BLaER1 treated with 17β-estradiol and CSF1 and Interleukin-3, amounts not matched to agents 10 nM and 100 nM (cell line): ENCODE results near the gene POLA1.

Source experiments
- H3K27ac ChIP-seq, 11 experiments: shearing (Covaris generic); formaldehyde crosslinking; 2 replicates each; pipeline ENCODE4 v1.8.1; 2022
- H3K27me3 ChIP-seq, 11 experiments: shearing (Covaris generic); formaldehyde crosslinking; 2 replicates each; pipeline ENCODE4 v1.8.1; 2022
- H3K36me3 ChIP-seq, 11 experiments: shearing (Covaris generic); formaldehyde crosslinking; 2 replicates each; pipeline ENCODE4 v1.8.1; 2022
- H3K4me1 ChIP-seq, 10 experiments: shearing (Covaris generic); formaldehyde crosslinking; 2 replicates each; pipeline ENCODE4 v1.8.1; 2022
- H3K4me2 ChIP-seq, 11 experiments: shearing (Covaris generic); formaldehyde crosslinking; 2 replicates each; pipeline ENCODE4 v1.8.1; 2022
- H3K4me3 ChIP-seq, 10 experiments: shearing (Covaris generic); formaldehyde crosslinking; 2 replicates each; pipeline ENCODE4 v1.8.1; 2022
- H3K9ac ChIP-seq, 11 experiments: shearing (Covaris generic); formaldehyde crosslinking; 2 replicates each; pipeline ENCODE4 v1.8.1; 2022
- H3K9me3 ChIP-seq, 11 experiments: shearing (Covaris generic); formaldehyde crosslinking; replicated peaks in 1 of 11; 2 replicates each; pipeline ENCODE4 v1.8.1; 2022
- H4K20me1 ChIP-seq, 11 experiments: shearing (Covaris generic); formaldehyde crosslinking; 2 replicates each; pipeline ENCODE4 v1.8.1; 2022
- Cebpa-rat ChIP-seq, 11 experiments: shearing (Covaris generic); IDR thresholded peaks; 2 replicates each; pipeline ENCODE4 v1.8.1; 2022

POLA1 gene

DNA sequence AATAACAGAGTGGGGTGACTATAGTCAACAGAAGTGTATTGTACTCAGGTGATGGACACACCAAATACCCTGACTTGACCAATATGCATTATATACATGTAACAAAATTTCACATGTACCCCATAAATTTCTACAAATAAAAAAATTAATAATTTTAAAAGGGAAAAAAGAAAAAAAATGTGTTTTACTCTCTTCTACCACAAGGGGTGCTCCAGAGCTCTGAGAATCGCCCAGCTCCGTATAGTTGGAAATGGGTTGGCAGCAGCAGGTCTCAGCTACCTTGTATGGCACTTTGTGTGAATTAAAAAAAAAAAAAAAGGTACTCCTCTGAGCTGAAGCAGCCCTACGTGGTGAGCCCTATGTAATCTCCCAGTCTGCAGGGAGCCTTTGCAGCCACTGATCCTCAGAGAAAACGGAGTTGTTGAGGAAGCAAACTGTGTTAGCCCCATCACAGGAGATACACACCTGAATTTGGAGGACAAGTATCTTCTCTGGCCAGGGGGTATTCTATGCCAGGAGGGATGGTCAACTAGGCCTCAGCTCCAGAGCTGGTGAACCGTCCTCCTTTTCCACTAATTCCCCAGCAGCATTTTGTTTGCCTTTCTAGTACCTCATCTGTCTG lies 17.2 kb upstream of the POLA1 start:
- no peak overlapping the region for H3K4me2 ChIP-seq
- H4K20me1 ChIP-seq, result no peaks in the 10 kb centered on the region
- H3K9me3 ChIP-seq, result no peaks in the 10 kb centered on the region
- no peak for TF ChIP-seq Cebpa-rat (IDR thresholded peaks at IDR 0.05)
- no peak overlapping the region for H3K9ac ChIP-seq
- no peaks in the 10 kb centered on the region for H3K36me3 ChIP-seq
- H3K27me3 ChIP-seq, result peaks cover 0 to 3% (median 0%) of the 10 kb centered on the region in 11 experiments; a peak in 1 of 22 replicates
- H3K27ac ChIP-seq, result no peak overlapping the region
- H3K4me1 ChIP-seq, result no peaks in the 10 kb centered on the region
- no peak overlapping the region for H3K4me3 ChIP-seq

DNA sequence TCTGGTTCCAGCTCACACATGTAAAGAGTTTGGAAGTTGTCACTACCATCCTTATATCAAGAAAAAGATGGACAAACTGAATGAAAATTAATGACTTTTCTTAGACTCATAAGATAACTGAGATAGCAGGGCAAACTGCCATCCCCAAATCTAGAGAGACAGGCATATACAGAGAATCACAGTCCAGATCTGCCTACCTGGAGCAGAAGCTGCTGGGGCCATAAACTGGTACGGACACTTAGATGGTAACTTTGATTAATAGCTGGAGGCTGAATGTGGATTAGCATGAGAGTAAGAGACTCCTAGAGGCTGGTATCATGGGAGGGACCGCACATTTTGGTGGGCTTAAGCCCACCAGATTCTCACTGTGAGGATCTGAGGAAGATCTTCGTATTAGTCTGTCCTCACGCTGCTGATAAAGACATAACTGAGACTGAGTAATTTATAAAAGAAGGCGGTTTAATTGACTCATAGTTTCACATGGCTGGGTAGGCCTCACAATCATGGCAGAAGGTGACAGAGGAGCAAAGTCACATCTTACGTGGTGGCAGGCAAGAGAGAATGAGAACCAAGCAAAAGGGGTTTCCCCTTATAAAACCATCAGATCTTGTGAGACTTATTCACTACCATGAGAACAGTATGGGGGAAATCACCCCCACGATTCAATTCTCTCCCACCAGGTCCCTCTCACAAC lies 10.8 kb upstream of the POLA1 start:
- Histone ChIP-seq H3K4me2 (no peak overlapping the region), H3K9ac (no peak overlapping the region)

DNA sequence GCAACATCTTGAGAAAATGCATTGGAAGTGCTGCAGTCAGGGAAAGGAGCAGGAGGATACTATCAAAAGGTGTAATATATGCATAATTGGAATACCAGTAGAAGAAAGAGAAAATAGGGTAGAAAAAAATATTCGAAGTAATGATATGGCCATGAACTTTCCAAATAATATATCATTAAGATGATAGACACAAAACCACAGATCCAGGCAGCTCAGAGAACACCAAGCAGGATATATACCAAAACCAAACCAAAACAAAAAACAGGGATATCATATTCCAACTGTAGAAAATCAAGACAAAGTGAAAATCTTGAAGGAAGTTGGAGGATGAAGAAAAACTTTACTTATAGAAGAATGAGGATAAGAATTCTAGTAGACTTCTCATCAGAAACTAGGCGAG lies 9.7 kb upstream of the POLA1 start:
- no peak overlapping the region for H3K4me2 ChIP-seq
- TF ChIP-seq Cebpa-rat (IDR thresholded peaks at IDR 0.05), result no peak
- no peaks in the 10 kb centered on the region for H3K4me1 ChIP-seq
- no peaks in the 10 kb centered on the region for H3K9me3 ChIP-seq
- H3K27ac ChIP-seq, result no peak overlapping the region
- no peak overlapping the region for H3K4me3 ChIP-seq
- H4K20me1 ChIP-seq, result no peaks in the 10 kb centered on the region
- H3K36me3 ChIP-seq, result no peaks in the 10 kb centered on the region
- peaks cover 0 to 6% (median 0%) of the 10 kb centered on the region in 11 experiments; a peak in 4 of 22 replicates for H3K27me3 ChIP-seq
- H3K9ac ChIP-seq, result no peak overlapping the region

More for the DNA sequence above, 10.8 kb upstream of the POLA1 start:
- Histone ChIP-seq H4K20me1 (no peaks in the 10 kb centered on the region), H3K4me1 (no peaks in the 10 kb centered on the region), H3K27me3 (peaks cover 0 to 6% (median 0%) of the 10 kb centered on the region in 11 experiments; a peak in 4 of 22 replicates), H3K4me3 (no peak overlapping the region), H3K27ac (no peak overlapping the region), H3K9me3 (no peaks in the 10 kb centered on the region), H3K36me3 (no peaks in the 10 kb centered on the region)
- 0 out of 22 replicates have a peak, but pooled peaks of 1 of the 11 experiments have one; percentile 7 for TF ChIP-seq Cebpa-rat (IDR thresholded peaks at IDR 0.05)

DNA sequence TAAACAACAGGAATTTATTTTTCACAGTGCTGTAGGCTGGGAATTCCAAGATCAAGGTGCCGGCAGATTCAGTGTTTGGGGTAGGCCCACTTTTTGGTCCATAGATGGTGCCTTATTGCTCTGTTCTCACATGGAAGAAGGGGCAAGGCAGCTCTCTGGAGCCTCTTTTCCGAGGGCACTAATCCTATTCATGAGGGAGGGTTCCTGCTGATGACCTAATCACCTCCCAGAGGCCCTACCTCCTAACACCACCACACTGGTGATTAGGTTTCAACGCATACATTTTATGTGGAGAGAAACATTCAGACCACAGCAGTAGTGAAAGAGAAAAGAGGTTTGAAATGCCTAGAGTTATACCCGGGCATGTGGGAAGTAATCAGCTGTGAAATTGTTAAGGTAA lies 1.4 kb upstream of the POLA1 start:
- no peak overlapping the region for H3K4me2 ChIP-seq
- H3K4me1 ChIP-seq, result peaks cover 5 to 20% (median 14%) of the 10 kb centered on the region in 10 experiments; a peak in 15 of 20 replicates
- no peak overlapping the region for H3K9ac ChIP-seq
- no peak overlapping the region for H3K4me3 ChIP-seq
- no peaks in the 10 kb centered on the region for H3K9me3 ChIP-seq
- H3K36me3 ChIP-seq, result peaks cover 0 to 11% (median 0%) of the 10 kb centered on the region in 11 experiments; a peak in 2 of 22 replicates
- H3K27me3 ChIP-seq, result peaks cover 0 to 8% (median 0%) of the 10 kb centered on the region in 11 experiments; a peak in 2 of 22 replicates
- H3K27ac ChIP-seq, result no peak overlapping the region
- peaks cover 0 to 27% (median 18%) of the 10 kb centered on the region in 11 experiments; a peak in 14 of 22 replicates for H4K20me1 ChIP-seq
- TF ChIP-seq Cebpa-rat (IDR thresholded peaks at IDR 0.05), result no peak

DNA sequence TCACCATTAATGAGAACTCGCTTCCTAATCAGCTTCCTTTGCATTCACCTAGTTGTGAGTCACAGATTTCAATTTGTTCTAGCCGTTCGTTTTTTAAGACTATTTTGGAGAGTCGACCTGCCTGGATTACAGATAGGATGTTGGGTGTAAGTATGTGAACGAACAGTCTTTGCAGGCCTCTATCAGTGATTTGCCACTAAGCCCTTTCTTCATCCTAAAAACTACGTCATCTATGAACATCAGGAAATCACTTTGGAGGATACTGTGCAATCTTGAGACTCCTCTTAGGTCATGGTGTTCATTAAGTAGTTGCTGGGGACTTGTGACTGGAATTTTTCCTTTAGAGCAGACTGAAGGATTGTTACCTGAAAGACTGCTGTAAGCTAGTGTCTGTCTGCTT lies 1.1 kb downstream of the POLA1 start:
- peaks cover 0 to 49% (median 32%) of the 10 kb centered on the region in 11 experiments; a peak in 14 of 22 replicates for H4K20me1 ChIP-seq
- H3K27me3 ChIP-seq, result peaks cover 0 to 8% (median 0%) of the 10 kb centered on the region in 11 experiments; a peak in 2 of 22 replicates
- H3K4me1 ChIP-seq, result peaks cover 5 to 20% (median 14%) of the 10 kb centered on the region in 10 experiments; a peak in 15 of 20 replicates
- peak overlapping the region; percentile 75 to 87 (median 83); a peak in 21 of 22 replicates for H3K9ac ChIP-seq
- peak overlapping the region; percentile 61 to 79 (median 68) for H3K4me2 ChIP-seq
- peaks cover 0 to 21% (median 6%) of the 10 kb centered on the region in 11 experiments; a peak in 13 of 22 replicates for H3K36me3 ChIP-seq
- peak overlapping the region; percentile 64 to 80 (median 76) for H3K4me3 ChIP-seq
- no peaks in the 10 kb centered on the region for H3K9me3 ChIP-seq
- no peak for TF ChIP-seq Cebpa-rat (IDR thresholded peaks at IDR 0.05)
- peak overlapping the region in 5 of 11 experiments; percentile 76 to 85 (median 82); a peak in 7 of 22 replicates for H3K27ac ChIP-seq

DNA sequence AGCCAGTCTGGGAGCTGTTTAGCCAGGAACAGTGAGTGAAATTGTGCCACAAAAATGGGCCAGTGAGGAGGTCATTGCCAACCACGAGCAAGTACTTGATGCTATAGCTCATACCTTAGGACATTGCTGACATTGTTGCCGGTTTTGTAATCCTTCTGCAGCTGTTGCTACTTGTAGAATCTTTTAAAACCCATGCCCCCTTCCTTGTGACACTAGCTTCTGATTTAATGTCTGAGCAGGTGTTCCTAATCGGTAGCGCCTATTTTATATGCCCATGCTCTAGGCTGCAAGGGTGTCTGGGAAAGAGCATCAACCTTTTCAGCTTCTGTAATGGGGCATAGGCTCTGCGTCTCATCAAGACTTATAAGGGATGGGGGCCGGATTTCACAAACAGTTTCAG lies 2.6 kb downstream of the POLA1 start:
- H3K4me2 ChIP-seq, result peak overlapping the region in 4 of 11 experiments; percentile 65 to 69 (median 67); a peak in 5 of 22 replicates

DNA sequence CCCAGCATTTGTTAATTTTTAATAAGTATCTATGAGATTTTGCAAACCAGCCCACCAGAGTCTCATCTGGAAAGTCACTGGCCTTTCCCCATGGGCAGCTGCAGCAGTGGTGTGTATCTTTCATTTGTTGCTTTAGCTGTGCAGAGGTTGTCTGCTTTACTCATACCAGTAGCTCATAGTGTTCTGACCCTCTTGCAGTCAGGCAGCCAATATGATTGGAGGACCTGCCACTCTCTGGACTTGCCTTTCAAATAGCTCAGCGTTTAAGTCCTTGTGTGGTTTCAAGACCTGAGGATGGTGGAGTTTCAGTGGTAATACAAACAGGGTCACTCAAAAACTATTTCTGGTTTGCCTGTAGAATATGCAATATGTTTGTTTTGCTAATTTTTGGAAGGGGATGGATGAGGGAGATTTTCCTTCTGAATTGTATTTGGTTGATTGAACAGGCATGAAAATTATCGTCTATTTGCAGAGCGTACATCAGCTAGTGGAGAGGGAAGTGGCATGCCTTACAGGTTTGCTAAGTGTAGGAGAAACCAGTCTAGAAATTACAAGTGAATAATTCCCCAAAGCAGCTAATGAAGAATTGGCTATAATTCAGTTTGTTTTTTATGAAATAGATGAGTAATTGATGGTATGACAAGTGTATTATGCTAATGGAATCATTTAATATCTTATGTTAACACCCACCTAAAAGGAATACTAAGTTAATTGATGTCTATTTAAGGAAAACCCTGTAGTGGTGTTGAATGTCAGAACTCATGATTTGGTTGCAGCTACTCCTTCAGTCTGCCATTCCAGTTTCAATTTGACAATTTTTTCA lies 8.9 kb downstream of the POLA1 start:
- no peak for TF ChIP-seq Cebpa-rat (IDR thresholded peaks at IDR 0.05)
- H3K9ac ChIP-seq, result no peak overlapping the region
- H3K27ac ChIP-seq, result no peak overlapping the region
- H3K4me3 ChIP-seq, result no peak overlapping the region
- H3K4me1 ChIP-seq, result no peaks in the 10 kb centered on the region
- no peak overlapping the region for H3K4me2 ChIP-seq
- H3K36me3 ChIP-seq, result peaks cover 26 to 84% (median 70%) of the 10 kb centered on the region in 11 experiments
- peaks cover 0 to 7% (median 0%) of the 10 kb centered on the region in 11 experiments; a peak in 1 of 22 replicates for H3K27me3 ChIP-seq
- H4K20me1 ChIP-seq, result peaks cover 0 to 23% (median 12%) of the 10 kb centered on the region in 11 experiments; a peak in 11 of 22 replicates
- peaks cover 0 to 7% (median 1%) of the 10 kb centered on the region in 11 experiments; a peak in 5 of 22 replicates for H3K9me3 ChIP-seq

More for the DNA sequence above, 2.6 kb downstream of the POLA1 start:
- no peak overlapping the region for H3K4me3 ChIP-seq
- no peak for TF ChIP-seq Cebpa-rat (IDR thresholded peaks at IDR 0.05)
- no peak overlapping the region for H3K27ac ChIP-seq
- peaks cover 5 to 20% (median 14%) of the 10 kb centered on the region in 10 experiments; a peak in 15 of 20 replicates for H3K4me1 ChIP-seq
- H3K27me3 ChIP-seq, result peaks cover 0 to 8% (median 0%) of the 10 kb centered on the region in 11 experiments; a peak in 2 of 22 replicates
- H3K36me3 ChIP-seq, result peaks cover 0 to 35% (median 19%) of the 10 kb centered on the region in 11 experiments; a peak in 16 of 22 replicates
- no peaks in the 10 kb centered on the region for H3K9me3 ChIP-seq
- H4K20me1 ChIP-seq, result peaks cover 0 to 49% (median 32%) of the 10 kb centered on the region in 11 experiments; a peak in 14 of 22 replicates
- H3K9ac ChIP-seq, result no peak overlapping the region

DNA sequence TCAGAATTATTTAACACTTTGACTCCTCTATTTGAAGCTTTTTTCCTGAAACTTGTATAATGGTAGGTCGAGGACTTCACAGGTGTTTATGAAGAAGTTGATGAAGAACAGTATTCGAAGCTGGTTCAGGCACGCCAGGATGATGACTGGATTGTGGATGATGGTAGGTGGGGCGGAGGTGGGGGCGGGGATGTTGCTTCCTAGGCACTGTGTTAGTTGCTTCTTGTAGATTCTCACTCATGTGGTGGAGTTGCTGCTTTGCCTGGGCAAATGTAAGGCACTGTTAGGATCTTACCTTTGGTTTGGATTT lies 9.4 kb downstream of the POLA1 start:
- Histone ChIP-seq H3K4me3 (no peak overlapping the region), H3K27me3 (peaks cover 0 to 7% (median 0%) of the 10 kb centered on the region in 11 experiments; a peak in 1 of 22 replicates), H3K36me3 (peaks cover 29 to 89% (median 74%) of the 10 kb centered on the region in 11 experiments), H3K9ac (no peak overlapping the region), H3K4me2 (no peak overlapping the region), H3K9me3 (peaks cover 0 to 11% (median 4%) of the 10 kb centered on the region in 11 experiments; a peak in 6 of 22 replicates), H3K27ac (no peak overlapping the region), H3K4me1 (no peaks in the 10 kb centered on the region), H4K20me1 (peaks cover 0 to 18% (median 6%) of the 10 kb centered on the region in 11 experiments; a peak in 10 of 22 replicates)
- no peak for TF ChIP-seq Cebpa-rat (IDR thresholded peaks at IDR 0.05)
